GM12878 (cell line): Measurements from ENCODE around the gene RESP18. TPM values are rescaled to one million over a fixed set of nuclear protein-coding genes. Genes with fewer than 3 reads are reported as not detected.

Source experiments
- ATAC-seq: fragments of 200-7000 bp; cut with Tn5 transposase; 3 replicates; pipeline ENCODE4 v1.9.1; 2020; ENCODE audit warnings: mild to moderate bottlenecking, moderate library complexity
- BruUV-seq: library from RNA; stranded (reverse); fragments of 400-500 nt; replicated peaks from 2 replicates; lab custom pipeline; 2021; lab: Mats Ljungman, UMichigan
- CTCF ChIA-PET: fragments of 300-600 bp; sonication (Branson Sonifier 250); formaldehyde crosslinking; extraction: SDS; loops from one replicate; lab custom pipeline; 2021; ENCODE audit warnings: inconsistent platforms; lab: Yijun Ruan, JAX
- POLR2A ChIA-PET: fragments of 350-600 bp; formaldehyde crosslinking; extraction: SDS; loops from one replicate; lab custom pipeline; 2021; ENCODE audit warnings: inconsistent platforms; lab: Charles Lee
- RAD21 ChIA-PET: fragments of 300-600 bp; sonication (Branson Sonifier 250); formaldehyde crosslinking; loops from one replicate; lab custom pipeline; 2023; ENCODE audit warnings: antibody characterized with exemption; ENCODE audit not compliant: unreplicated experiment; lab: Charles Lee
- SMC1A ChIA-PET: fragments of 300-600 bp; sonication (Branson Sonifier 250); formaldehyde crosslinking; loops from one replicate; lab custom pipeline; 2023; ENCODE audit not compliant: unreplicated experiment, uncharacterized antibody; lab: Charles Lee
- DNase-seq: peaks from one replicate; pipeline ENCODE4 v3.0.0-alpha.2; 2011; ENCODE audit warnings: low read depth, low spot score
- FAIRE-seq: peaks from 3 replicates; lab custom pipeline; 2011; peaks lifted over from hg19 to GRCh38; lab: Jason Lieb, UNC
- H2AFZ ChIP-seq: 2 replicates; pipeline ENCODE4 v1.6.0; 2011; ENCODE audit warnings: low read depth, low read length, control low read depth; ENCODE audit not compliant: control insufficient read depth
- H3K27ac ChIP-seq: 2 replicates; pipeline ENCODE4 v1.5.1; 2011; ENCODE audit warnings: control low read depth; ENCODE audit not compliant: control insufficient read depth, insufficient read depth
- H3K27me3 ChIP-seq, 2 experiments: replicated peaks in 1 of 2; 2 replicates each; pipeline versions ENCODE4 v1.6.0 to v1.6.1; 2011; ENCODE audit warnings: low read length in 1 of 2; ENCODE audit not compliant: control insufficient read depth in 2 of 2, insufficient read depth in 2 of 2
- H3K36me3 ChIP-seq, 2 experiments: 2 replicates each; pipeline ENCODE4 v1.5.1; 2011; ENCODE audit warnings: low read length in 1 of 2; ENCODE audit not compliant: control insufficient read depth in 2 of 2, insufficient read depth in 2 of 2
- H3K4me1 ChIP-seq: 2 replicates; pipeline ENCODE4 v1.6.1; 2011; ENCODE audit warnings: mild to moderate bottlenecking, low read length, moderate library complexity, mixed read lengths; ENCODE audit not compliant: control insufficient read depth, insufficient read depth
- H3K4me2 ChIP-seq: 2 replicates; pipeline ENCODE4 v1.6.0; 2011; ENCODE audit warnings: control low read depth; ENCODE audit not compliant: control insufficient read depth, insufficient read depth
- H3K4me3 ChIP-seq: fragments of 200-600 bp; sonication (generic); 2 replicates; pipeline ENCODE4 v1.5.1; 2016
- H3K79me2 ChIP-seq: 2 replicates; pipeline ENCODE4 v1.6.0; 2011; ENCODE audit warnings: low read length; ENCODE audit not compliant: control insufficient read depth, insufficient read depth
- H3K9ac ChIP-seq: 2 replicates; pipeline ENCODE4 v1.8.0; 2011; ENCODE audit warnings: low read length, control low read depth, mixed read lengths; ENCODE audit not compliant: control insufficient read depth, insufficient read depth
- H3K9me3 ChIP-seq: replicated peaks from 3 replicates; pipeline ENCODE4 v1.5.1; 2011; ENCODE audit warnings: mild to moderate bottlenecking, low read length; ENCODE audit not compliant: control insufficient read depth, insufficient read depth
- H4K20me1 ChIP-seq: 2 replicates; pipeline ENCODE4 v1.6.0; 2011; ENCODE audit not compliant: control insufficient read depth, insufficient read depth
- E4F1 ChIP-seq: fragments of 450-650 bp; IDR thresholded peaks from 2 replicates; pipeline ENCODE4 v1.6.1; 2018; ENCODE audit warnings: borderline replicate concordance, mild to moderate bottlenecking; ENCODE audit not compliant: partially characterized antibody
- MEF2A ChIP-seq: IDR thresholded peaks from 2 replicates; pipeline ENCODE4 v1.6.1; 2011; ENCODE audit warnings: low read depth, mild to moderate bottlenecking, low read length, moderate library complexity; ENCODE audit not compliant: insufficient read depth
- MTA3 ChIP-seq: IDR thresholded peaks from 2 replicates; pipeline ENCODE4 v1.6.1; 2012; ENCODE audit warnings: low read length, inconsistent platforms, borderline replicate concordance
- MYB ChIP-seq: fragments of 150-350 bp; IDR thresholded peaks from 2 replicates; pipeline ENCODE4 v1.6.1; 2014; ENCODE audit warnings: mild to moderate bottlenecking, low read depth, low read length, borderline replicate concordance
- PAX5 ChIP-seq: IDR thresholded peaks from 2 replicates; pipeline ENCODE4 v1.6.1; 2011; ENCODE audit warnings: low read depth, low read length, borderline replicate concordance
- REST ChIP-seq: IDR thresholded peaks from 2 replicates; pipeline ENCODE4 v1.6.1; 2012; ENCODE audit warnings: mild to moderate bottlenecking, low read depth, low read length
- RUNX3 ChIP-seq: IDR thresholded peaks from 2 replicates; pipeline ENCODE4 v1.6.1; 2012; ENCODE audit warnings: low read length, inconsistent platforms
- SIX5 ChIP-seq: IDR thresholded peaks from 2 replicates; pipeline ENCODE4 v1.6.1; 2011; ENCODE audit warnings: mild to moderate bottlenecking, low read depth, low read length, moderate library complexity; ENCODE audit not compliant: severe bottlenecking
- SKIL ChIP-seq: fragments of 450-650 bp; IDR thresholded peaks from 2 replicates; pipeline ENCODE4 v1.6.1; 2017; ENCODE audit warnings: mild to moderate bottlenecking, low read depth, inconsistent platforms; ENCODE audit not compliant: poor library complexity, severe bottlenecking
- SREBF1 ChIP-seq: IDR thresholded peaks from 2 replicates; pipeline ENCODE4 v1.6.1; 2012; ENCODE audit warnings: mild to moderate bottlenecking, low read length
- ZNF207 ChIP-seq: fragments of 450-650 bp; IDR thresholded peaks from 2 replicates; pipeline ENCODE4 v1.6.1; 2014; ENCODE audit warnings: antibody characterized with exemption, mild to moderate bottlenecking, borderline replicate concordance
- ZNF217 ChIP-seq: fragments of 450-650 bp; IDR thresholded peaks from 2 replicates; pipeline ENCODE4 v1.6.1; 2017; ENCODE audit warnings: antibody characterized with exemption, mild to moderate bottlenecking
- WGBS: methylation state at CpG from one replicate; pipeline ENCODE4 v1.1.6; 2016; ENCODE audit warnings: low lambda C conversion rate; ENCODE audit not compliant: insufficient replicate concordance, insufficient coverage; ENCODE audit errors: missing lambda C conversion rate; 5-methylcytosine and 5-hydroxymethylcytosine counted together
- in situ Hi-C: fragments of 300-500 bp; cut with MboI; formaldehyde crosslinking; loops from 9 replicates; pipeline ENCODE4 v1.14.3; 2018; ENCODE audit warnings: mixed read lengths
- intact Hi-C: fragments of 100-400 bp; cut with micrococcal nuclease; formaldehyde crosslinking; loops from one replicate; pipeline ENCODE4 v1.14.2; 2022; ENCODE audit not compliant: unreplicated experiment
- polyA plus RNA-seq, 11 experiments: library from polyadenylated mRNA; depleted of rRNA in 4 of 11; unstranded in 6 of 11; stranded (reverse) in 5 of 11; fragments of >200 nt; fragmentation: Nextera tagmentation in 4 of 11; fragmentation: Illumina TruSeq in 1 of 11; extraction: Ambion mirVana in 4 of 11; extraction: Trizol in 1 of 11; gene quantifications; 1 replicate in 1 of 11; 2 replicates in 10 of 11; pipeline versions ENCODE4 v1.2.1 to v1.2.3, GENCODE V29; 2011 to 2016; ENCODE audit warnings: inconsistent platforms in 2 of 11, missing spikeins in 2 of 11, low read depth in 1 of 11
- total RNA-seq, 4 experiments: library from RNA; depleted of rRNA in 3 of 4; stranded (reverse); fragments of >200 nt in 3 of 4; fragmentation: Illumina TruSeq in 1 of 4; extraction: Trizol in 1 of 4; gene quantifications; 2 replicates each; pipeline versions ENCODE4 v1.2.1 to v1.2.3, GENCODE V29; 2013 to 2021

The RESP18 gene
- total and polyA plus RNA-seq, 10 of the 15 experiments (the other 5 are each of a cell fraction or from before 2014, with no cell fraction given) = not detected

GRCh38 chr2:219304223-219304622, 28.3 kb downstream of the RESP18 start:
- no peak for DNase-seq
- 0% methylated on average over 2 of the region's 2 CpGs for WGBS
- TF ChIP-seq SIX5 = no peak
- no peak for TF ChIP-seq ZNF217
- no peak for TF ChIP-seq E4F1
- TF ChIP-seq REST = no peak
- TF ChIP-seq MTA3 = no peak
- TF ChIP-seq MEF2A = no peak
- no peak for TF ChIP-seq MYB
- TF ChIP-seq RUNX3 = no peak
- TF ChIP-seq ZNF207 = no peak
- no peak for TF ChIP-seq PAX5
- TF ChIP-seq SREBF1 = no peak
- no peak for TF ChIP-seq SKIL
- no peak overlapping the region for H3K9ac ChIP-seq
- no peak overlapping the region for H3K4me3 ChIP-seq
- no peak for ATAC-seq
- no peaks in the 10 kb centered on the region for H3K36me3 ChIP-seq
- SMC1A ChIA-PET = no interaction called here
- no peak for FAIRE-seq
- H4K20me1 ChIP-seq = no peaks in the 10 kb centered on the region
- in situ Hi-C loops = no loop called here
- no peaks in the 10 kb centered on the region for H3K79me2 ChIP-seq
- RAD21 ChIA-PET = interaction anchor here (1.0 kb wide), 1 partner anchor 27 kb away, joined by 3 read pairs; no protein-coding TSS in a partner anchor
- no peak overlapping the region for H2AFZ ChIP-seq
- no peak overlapping the region for H3K27ac ChIP-seq
- no peak overlapping the region for H3K4me2 ChIP-seq
- no peaks in the 10 kb centered on the region for H3K4me1 ChIP-seq
- no TSS peak for BruUV-seq
- H3K9me3 ChIP-seq = no peaks in the 10 kb centered on the region
- CTCF ChIA-PET = interaction anchor here (0.7 to 1.2 kb wide), 3 partner anchors 9 to 186 kb away, joined by 3 to 7 read pairs (median 4); no protein-coding TSS in a partner anchor
- H3K27me3 ChIP-seq = peaks cover 2 to 5% of the 10 kb centered on the region in 2 experiments; a peak in 2 of 4 replicates
- intact Hi-C loops = no loop called here
- POLR2A ChIA-PET = no interaction called here
